Ishikawa (cell line): ENCODE data around the gene CNOT2.

ENCODE experiments used
- EGR1 ChIP-seq: IDR thresholded peaks from 2 replicates; pipeline ENCODE4 v1.6.1; 2012
- FOXM1 ChIP-seq: IDR thresholded peaks from 2 replicates; pipeline ENCODE4 v1.6.1; 2012; ENCODE audit warnings: low read depth, borderline replicate concordance
- MAX ChIP-seq: IDR thresholded peaks from 2 replicates; pipeline ENCODE4 v1.6.1; 2012
- REST ChIP-seq: IDR thresholded peaks from 2 replicates; pipeline ENCODE4 v1.6.1; 2012; ENCODE audit warnings: low read depth, mild to moderate bottlenecking
- TAF1 ChIP-seq: IDR thresholded peaks from 2 replicates; pipeline ENCODE4 v1.6.1; 2012; ENCODE audit warnings: low read depth, mild to moderate bottlenecking
- YY1 ChIP-seq: IDR thresholded peaks from 2 replicates; pipeline ENCODE4 v1.6.1; 2012; ENCODE audit warnings: low read depth

- no peak for TF ChIP-seq REST
- no peak for TF ChIP-seq TAF1
- no peak for TF ChIP-seq FOXM1
- no peak for TF ChIP-seq YY1
- no peak for TF ChIP-seq MAX
- no peak for TF ChIP-seq EGR1
Measured at GRCh38 chr12:70268972-70269371, 25.7 kb downstream of the CNOT2 start.
